GM12878 (cell line): ENCODE results near the gene COL17A1.

Experiments
- EGR1 ChIP-seq, 2 experiments: IDR thresholded peaks; 1 replicate in 1 of 2; 2 replicates in 1 of 2; pipeline ENCODE4 v1.6.1; 2011 to 2012; ENCODE audit warnings: low read depth in 2 of 2, low read length in 2 of 2, borderline replicate concordance in 1 of 2, mild to moderate bottlenecking in 1 of 2, moderate library complexity in 1 of 2
- EZH2 ChIP-seq: IDR thresholded peaks from 2 replicates; pipeline ENCODE4 v1.6.1; 2012; ENCODE audit warnings: low read depth, mild to moderate bottlenecking, control low read depth, inconsistent platforms, low read length, borderline replicate concordance; ENCODE audit not compliant: control insufficient read depth
- JUND ChIP-seq: IDR thresholded peaks from 2 replicates; pipeline ENCODE4 v1.6.1; 2012; ENCODE audit warnings: low read depth, mild to moderate bottlenecking, low read length, improper control_type of control experiment, moderate library complexity
- POLR2A ChIP-seq: IDR thresholded peaks from 2 replicates; pipeline ENCODE4 v1.6.1; 2011; ENCODE audit warnings: low read depth, mild to moderate bottlenecking, low read length
- RAD21 ChIP-seq: IDR thresholded peaks from 2 replicates; pipeline ENCODE4 v1.6.1; 2011; ENCODE audit warnings: mild to moderate bottlenecking, low read depth, low read length, moderate library complexity; ENCODE audit not compliant: insufficient read depth
- RFX5 ChIP-seq: IDR thresholded peaks from 2 replicates; pipeline ENCODE4 v1.6.1; 2011; ENCODE audit warnings: low read depth, low read length, improper control_type of control experiment
- SPI1 ChIP-seq: IDR thresholded peaks from 2 replicates; pipeline ENCODE4 v1.6.1; 2011; ENCODE audit warnings: low read depth, mild to moderate bottlenecking, low read length, moderate library complexity, borderline replicate concordance; ENCODE audit not compliant: insufficient read depth
- SREBF1 ChIP-seq: IDR thresholded peaks from 2 replicates; pipeline ENCODE4 v1.6.1; 2012; ENCODE audit warnings: mild to moderate bottlenecking, low read length
- TCF7 ChIP-seq: IDR thresholded peaks from 2 replicates; pipeline ENCODE4 v1.6.1; 2014; ENCODE audit warnings: antibody characterized with exemption, borderline replicate concordance
- TF ChIP-seq, protein P1 (sequence below), 3 experiments: IDR thresholded peaks in 2 of 3; conservative IDR thresholded peaks in 1 of 3; 2 replicates each; pipeline ENCODE4 v1.5.1; 2011; ENCODE audit warnings: low read depth in 3 of 3, low read length in 3 of 3, mild to moderate bottlenecking in 3 of 3, control low read depth in 2 of 3, moderate library complexity in 2 of 3, inconsistent platforms in 1 of 3, mixed read lengths in 1 of 3; ENCODE audit not compliant: control insufficient read depth in 2 of 3, insufficient read depth in 1 of 3; ENCODE audit errors: extremely low read depth in 1 of 3
- TF ChIP-seq, protein P2 (sequence below): IDR thresholded peaks from 2 replicates; pipeline ENCODE4 v1.6.1; 2012; ENCODE audit warnings: mild to moderate bottlenecking, low read depth, low read length
- TF ChIP-seq, protein P3 (sequence below): IDR thresholded peaks from 2 replicates; pipeline ENCODE4 v1.6.1; 2012; ENCODE audit warnings: low read depth, low read length, improper control_type of control experiment
- TF ChIP-seq, protein P4 (sequence below): fragments of 450-650 bp; formaldehyde crosslinking; IDR thresholded peaks from 2 replicates; pipeline ENCODE4 v1.4.0; 2020; ENCODE audit warnings: mild to moderate bottlenecking, moderate library complexity

DNA sequence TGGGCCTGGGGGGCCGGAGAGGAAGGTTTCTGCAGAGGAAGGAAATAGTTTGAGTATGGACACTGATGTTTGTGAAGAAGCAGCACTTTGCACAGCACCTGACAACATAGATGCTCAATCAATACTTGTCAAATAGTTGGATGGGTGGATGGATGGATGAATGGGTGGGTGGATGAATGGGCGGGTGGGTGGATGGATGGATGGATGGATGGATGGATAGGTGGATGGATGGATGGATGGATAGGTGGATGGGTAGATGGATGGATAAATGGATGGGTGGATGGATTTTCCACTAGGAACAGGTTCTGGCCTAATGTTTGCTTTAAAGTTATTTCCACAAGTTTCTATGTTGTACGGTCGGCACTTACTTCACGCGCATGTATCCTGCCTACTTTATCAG lies 45.3 kb downstream of the COL17A1 start:
- TF ChIP-seq JUND (no peak), POLR2A (no peak), SREBF1 (no peak), TCF7 (no peak), EZH2 (no peak), SPI1 (no peak), RFX5 (no peak), EGR1 (IDR thresholded peaks at IDR 0.05; ENCODE audit: borderline replicate concordance in 1 of 2, low read depth in 2 of 2, low read length in 2 of 2) (no peak), RAD21 (no peak)
- TF ChIP-seq, protein P1, sequence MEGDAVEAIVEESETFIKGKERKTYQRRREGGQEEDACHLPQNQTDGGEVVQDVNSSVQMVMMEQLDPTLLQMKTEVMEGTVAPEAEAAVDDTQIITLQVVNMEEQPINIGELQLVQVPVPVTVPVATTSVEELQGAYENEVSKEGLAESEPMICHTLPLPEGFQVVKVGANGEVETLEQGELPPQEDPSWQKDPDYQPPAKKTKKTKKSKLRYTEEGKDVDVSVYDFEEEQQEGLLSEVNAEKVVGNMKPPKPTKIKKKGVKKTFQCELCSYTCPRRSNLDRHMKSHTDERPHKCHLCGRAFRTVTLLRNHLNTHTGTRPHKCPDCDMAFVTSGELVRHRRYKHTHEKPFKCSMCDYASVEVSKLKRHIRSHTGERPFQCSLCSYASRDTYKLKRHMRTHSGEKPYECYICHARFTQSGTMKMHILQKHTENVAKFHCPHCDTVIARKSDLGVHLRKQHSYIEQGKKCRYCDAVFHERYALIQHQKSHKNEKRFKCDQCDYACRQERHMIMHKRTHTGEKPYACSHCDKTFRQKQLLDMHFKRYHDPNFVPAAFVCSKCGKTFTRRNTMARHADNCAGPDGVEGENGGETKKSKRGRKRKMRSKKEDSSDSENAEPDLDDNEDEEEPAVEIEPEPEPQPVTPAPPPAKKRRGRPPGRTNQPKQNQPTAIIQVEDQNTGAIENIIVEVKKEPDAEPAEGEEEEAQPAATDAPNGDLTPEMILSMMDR (IDR thresholded peaks at IDR 0.05 in 2 of 3, conservative IDR thresholded peaks at IDR 0.05 in 1 of 3; ENCODE audit: control insufficient read depth in 2 of 3, extremely low read depth in 1 of 3, insufficient read depth in 1 of 3, low read depth in 3 of 3, low read length in 3 of 3): no peak
- TF ChIP-seq, protein P2, sequence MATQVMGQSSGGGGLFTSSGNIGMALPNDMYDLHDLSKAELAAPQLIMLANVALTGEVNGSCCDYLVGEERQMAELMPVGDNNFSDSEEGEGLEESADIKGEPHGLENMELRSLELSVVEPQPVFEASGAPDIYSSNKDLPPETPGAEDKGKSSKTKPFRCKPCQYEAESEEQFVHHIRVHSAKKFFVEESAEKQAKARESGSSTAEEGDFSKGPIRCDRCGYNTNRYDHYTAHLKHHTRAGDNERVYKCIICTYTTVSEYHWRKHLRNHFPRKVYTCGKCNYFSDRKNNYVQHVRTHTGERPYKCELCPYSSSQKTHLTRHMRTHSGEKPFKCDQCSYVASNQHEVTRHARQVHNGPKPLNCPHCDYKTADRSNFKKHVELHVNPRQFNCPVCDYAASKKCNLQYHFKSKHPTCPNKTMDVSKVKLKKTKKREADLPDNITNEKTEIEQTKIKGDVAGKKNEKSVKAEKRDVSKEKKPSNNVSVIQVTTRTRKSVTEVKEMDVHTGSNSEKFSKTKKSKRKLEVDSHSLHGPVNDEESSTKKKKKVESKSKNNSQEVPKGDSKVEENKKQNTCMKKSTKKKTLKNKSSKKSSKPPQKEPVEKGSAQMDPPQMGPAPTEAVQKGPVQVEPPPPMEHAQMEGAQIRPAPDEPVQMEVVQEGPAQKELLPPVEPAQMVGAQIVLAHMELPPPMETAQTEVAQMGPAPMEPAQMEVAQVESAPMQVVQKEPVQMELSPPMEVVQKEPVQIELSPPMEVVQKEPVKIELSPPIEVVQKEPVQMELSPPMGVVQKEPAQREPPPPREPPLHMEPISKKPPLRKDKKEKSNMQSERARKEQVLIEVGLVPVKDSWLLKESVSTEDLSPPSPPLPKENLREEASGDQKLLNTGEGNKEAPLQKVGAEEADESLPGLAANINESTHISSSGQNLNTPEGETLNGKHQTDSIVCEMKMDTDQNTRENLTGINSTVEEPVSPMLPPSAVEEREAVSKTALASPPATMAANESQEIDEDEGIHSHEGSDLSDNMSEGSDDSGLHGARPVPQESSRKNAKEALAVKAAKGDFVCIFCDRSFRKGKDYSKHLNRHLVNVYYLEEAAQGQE: no peak
- TF ChIP-seq, protein P3, sequence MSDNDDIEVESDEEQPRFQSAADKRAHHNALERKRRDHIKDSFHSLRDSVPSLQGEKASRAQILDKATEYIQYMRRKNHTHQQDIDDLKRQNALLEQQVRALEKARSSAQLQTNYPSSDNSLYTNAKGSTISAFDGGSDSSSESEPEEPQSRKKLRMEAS: no peak
- TF ChIP-seq, protein P4, sequence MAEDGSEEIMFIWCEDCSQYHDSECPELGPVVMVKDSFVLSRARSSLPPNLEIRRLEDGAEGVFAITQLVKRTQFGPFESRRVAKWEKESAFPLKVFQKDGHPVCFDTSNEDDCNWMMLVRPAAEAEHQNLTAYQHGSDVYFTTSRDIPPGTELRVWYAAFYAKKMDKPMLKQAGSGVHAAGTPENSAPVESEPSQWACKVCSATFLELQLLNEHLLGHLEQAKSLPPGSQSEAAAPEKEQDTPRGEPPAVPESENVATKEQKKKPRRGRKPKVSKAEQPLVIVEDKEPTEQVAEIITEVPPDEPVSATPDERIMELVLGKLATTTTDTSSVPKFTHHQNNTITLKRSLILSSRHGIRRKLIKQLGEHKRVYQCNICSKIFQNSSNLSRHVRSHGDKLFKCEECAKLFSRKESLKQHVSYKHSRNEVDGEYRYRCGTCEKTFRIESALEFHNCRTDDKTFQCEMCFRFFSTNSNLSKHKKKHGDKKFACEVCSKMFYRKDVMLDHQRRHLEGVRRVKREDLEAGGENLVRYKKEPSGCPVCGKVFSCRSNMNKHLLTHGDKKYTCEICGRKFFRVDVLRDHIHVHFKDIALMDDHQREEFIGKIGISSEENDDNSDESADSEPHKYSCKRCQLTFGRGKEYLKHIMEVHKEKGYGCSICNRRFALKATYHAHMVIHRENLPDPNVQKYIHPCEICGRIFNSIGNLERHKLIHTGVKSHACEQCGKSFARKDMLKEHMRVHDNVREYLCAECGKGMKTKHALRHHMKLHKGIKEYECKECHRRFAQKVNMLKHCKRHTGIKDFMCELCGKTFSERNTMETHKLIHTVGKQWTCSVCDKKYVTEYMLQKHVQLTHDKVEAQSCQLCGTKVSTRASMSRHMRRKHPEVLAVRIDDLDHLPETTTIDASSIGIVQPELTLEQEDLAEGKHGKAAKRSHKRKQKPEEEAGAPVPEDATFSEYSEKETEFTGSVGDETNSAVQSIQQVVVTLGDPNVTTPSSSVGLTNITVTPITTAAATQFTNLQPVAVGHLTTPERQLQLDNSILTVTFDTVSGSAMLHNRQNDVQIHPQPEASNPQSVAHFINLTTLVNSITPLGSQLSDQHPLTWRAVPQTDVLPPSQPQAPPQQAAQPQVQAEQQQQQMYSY: no peak
